Measurements from ENCODE around the gene PPM1H.

Gene PPM1H

GRCh38 chr12:62839869-62840660 is 94.9 kb downstream of the PPM1H start:
- TF ChIP-seq CTCF (IDR thresholded peaks at IDR 0.05; ENCODE audit: low read depth, low read length, missing control alignments) = no peak
- Histone ChIP-seq H3K27me3 (replicated peaks) (no peaks in the 10 kb centered on the region), H3K27ac (no peak overlapping the region), H3K36me3 (replicated peaks) (no peaks in the 10 kb centered on the region), H3K4me3 (ENCODE audit: low read depth, low read length) (no peak overlapping the region)
- in situ Hi-C loops (cut with HindIII; ENCODE audit: low pct_ligation_motif_present, low sequenced_read_pairs) = no loop called here
- no peak for DNase-seq

- H3K36me3 ChIP-seq (replicated peaks) = no peaks in the 10 kb centered on the region
- no peak overlapping the region for H3K4me3 ChIP-seq (ENCODE audit: low read depth, low read length)
- DNase-seq = peak; percentile 51
- no peak for TF ChIP-seq CTCF (IDR thresholded peaks at IDR 0.05; ENCODE audit: low read depth, low read length, missing control alignments)
- in situ Hi-C loops (cut with HindIII; ENCODE audit: low pct_ligation_motif_present, low sequenced_read_pairs) = no loop called here
- no peak overlapping the region for H3K27ac ChIP-seq
- no peaks in the 10 kb centered on the region for H3K27me3 ChIP-seq (replicated peaks)
Measured at GRCh38 chr12:62834971-62835547, 99.9 kb downstream of the PPM1H start.

GRCh38 chr12:62834406-62834805 is 100.5 kb downstream of the PPM1H start:
- H3K27me3 ChIP-seq (replicated peaks) = no peaks in the 10 kb centered on the region
- no peak for TF ChIP-seq CTCF (IDR thresholded peaks at IDR 0.05; ENCODE audit: low read depth, low read length, missing control alignments)
- no peaks in the 10 kb centered on the region for H3K36me3 ChIP-seq (replicated peaks)
- no peak overlapping the region for H3K4me3 ChIP-seq (ENCODE audit: low read depth, low read length)
- no peak for DNase-seq
- no peak overlapping the region for H3K27ac ChIP-seq
- in situ Hi-C loops (cut with HindIII; ENCODE audit: low pct_ligation_motif_present, low sequenced_read_pairs) = no loop called here

- Histone ChIP-seq H3K27me3 (replicated peaks) (no peaks in the 10 kb centered on the region), H3K36me3 (replicated peaks) (no peaks in the 10 kb centered on the region), H3K27ac (no peak overlapping the region), H3K4me3 (ENCODE audit: low read depth, low read length) (no peak overlapping the region)
- in situ Hi-C loops (cut with HindIII; ENCODE audit: low pct_ligation_motif_present, low sequenced_read_pairs) = no loop called here
- DNase-seq = no peak
- TF ChIP-seq CTCF (IDR thresholded peaks at IDR 0.05; ENCODE audit: low read depth, low read length, missing control alignments) = no peak
Measured at GRCh38 chr12:62833634-62834033, 101.3 kb downstream of the PPM1H start.

- TF ChIP-seq CTCF (IDR thresholded peaks at IDR 0.05; ENCODE audit: low read depth, low read length, missing control alignments) = no peak
- H3K27me3 ChIP-seq (replicated peaks) = no peaks in the 10 kb centered on the region
- in situ Hi-C loops (cut with HindIII; ENCODE audit: low pct_ligation_motif_present, low sequenced_read_pairs) = no loop called here
- H3K36me3 ChIP-seq (replicated peaks) = no peaks in the 10 kb centered on the region
- H3K4me3 ChIP-seq (ENCODE audit: low read depth, low read length) = no peak overlapping the region
- H3K27ac ChIP-seq = no peak overlapping the region
- no peak for DNase-seq
Measured at GRCh38 chr12:62832558-62832957, 102.4 kb downstream of the PPM1H start.

Measured in brain microvascular endothelial cell (primary cell).